NCI-H128 (cell line): ENCODE measurements around the gene TACO1.

Source experiments
- DNase-seq: peaks from one replicate; lab custom pipeline; 2025; ENCODE audit not compliant: unreplicated experiment; lab: John Stamatoyannopoulos, UW

The TACO1 gene

GRCh38 chr17:63635787-63636186 lies 35.1 kb downstream of the TACO1 start:
- no peak for DNase-seq

- no peak for DNase-seq
Observed at GRCh38 chr17:63639125-63639524, 38.4 kb downstream of the TACO1 start.

DNA sequence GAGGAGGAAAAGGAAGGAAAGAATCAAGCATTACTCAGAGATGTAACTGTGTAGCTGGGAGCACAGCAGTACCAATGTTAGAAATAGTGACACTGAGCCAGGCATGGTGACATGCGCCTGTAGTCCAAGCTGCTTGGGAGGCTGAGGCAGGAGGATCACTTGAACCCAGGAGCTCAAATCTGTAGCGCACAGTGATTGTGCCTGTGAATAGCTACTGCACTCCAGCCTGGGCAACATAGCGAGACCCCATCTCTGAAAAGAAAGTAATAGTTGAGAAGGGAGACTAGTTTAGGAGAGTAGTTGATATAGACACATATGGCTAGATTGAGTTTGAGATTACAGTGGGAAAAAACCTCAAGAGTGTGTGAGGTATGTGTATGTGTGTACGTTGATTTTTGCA lies 39.3 kb downstream of the TACO1 start:
- no peak for DNase-seq

DNA sequence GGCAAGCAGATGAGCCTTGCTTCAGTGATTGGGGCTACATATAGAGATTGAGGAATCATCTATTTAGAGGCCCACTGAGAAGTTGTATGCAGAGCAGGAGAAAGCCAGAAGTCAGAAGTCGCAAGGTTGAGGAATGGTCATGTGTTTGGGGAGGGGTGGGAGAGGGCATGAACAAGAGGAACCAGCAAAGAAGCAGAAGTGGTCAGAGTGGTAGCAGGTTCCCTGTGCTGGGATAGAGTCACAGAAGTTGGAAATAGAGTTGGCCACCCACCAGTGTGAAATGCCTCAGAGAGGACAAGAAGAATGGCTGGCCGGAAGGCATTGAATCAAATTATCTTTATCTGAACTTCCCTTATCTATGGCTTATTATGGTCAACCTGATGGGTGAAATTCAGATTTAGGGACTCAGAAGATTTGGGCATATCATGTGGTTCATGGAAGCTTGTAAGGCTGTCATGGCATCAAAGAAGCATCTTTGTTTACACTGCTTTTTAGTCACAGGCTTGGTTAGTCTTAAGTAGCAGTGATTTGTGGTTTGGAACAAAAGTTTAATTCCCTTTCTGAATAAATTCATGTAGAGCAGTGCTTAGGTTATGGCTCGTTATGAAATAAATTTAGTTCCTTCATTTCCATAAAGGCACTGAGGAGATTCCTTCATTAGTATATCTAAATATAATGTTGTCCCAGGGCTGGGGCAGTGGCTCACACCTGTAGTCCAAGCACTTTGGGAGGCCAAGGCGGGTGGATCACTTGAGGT lies 41.2 kb downstream of the TACO1 start:
- no peak for DNase-seq

DNA sequence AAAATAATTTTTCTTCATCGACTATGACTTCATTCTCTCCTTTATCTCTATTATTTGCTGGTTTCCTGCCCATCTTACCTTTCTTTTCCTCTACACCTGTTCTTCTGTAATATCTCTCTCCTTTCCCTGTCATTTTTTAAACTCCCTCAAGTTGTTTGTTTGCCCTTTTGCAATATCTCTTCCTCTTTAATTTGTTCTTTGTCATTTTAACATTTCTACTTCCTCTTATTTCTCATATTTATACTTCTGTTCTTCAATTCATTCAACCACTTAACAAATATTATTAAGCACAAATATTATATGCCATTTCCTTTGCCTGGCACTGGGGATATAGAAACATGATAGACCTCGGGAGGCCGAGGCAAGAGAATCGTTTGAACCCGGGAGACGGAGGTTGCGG lies 44.2 kb downstream of the TACO1 start:
- no peak for DNase-seq

DNA sequence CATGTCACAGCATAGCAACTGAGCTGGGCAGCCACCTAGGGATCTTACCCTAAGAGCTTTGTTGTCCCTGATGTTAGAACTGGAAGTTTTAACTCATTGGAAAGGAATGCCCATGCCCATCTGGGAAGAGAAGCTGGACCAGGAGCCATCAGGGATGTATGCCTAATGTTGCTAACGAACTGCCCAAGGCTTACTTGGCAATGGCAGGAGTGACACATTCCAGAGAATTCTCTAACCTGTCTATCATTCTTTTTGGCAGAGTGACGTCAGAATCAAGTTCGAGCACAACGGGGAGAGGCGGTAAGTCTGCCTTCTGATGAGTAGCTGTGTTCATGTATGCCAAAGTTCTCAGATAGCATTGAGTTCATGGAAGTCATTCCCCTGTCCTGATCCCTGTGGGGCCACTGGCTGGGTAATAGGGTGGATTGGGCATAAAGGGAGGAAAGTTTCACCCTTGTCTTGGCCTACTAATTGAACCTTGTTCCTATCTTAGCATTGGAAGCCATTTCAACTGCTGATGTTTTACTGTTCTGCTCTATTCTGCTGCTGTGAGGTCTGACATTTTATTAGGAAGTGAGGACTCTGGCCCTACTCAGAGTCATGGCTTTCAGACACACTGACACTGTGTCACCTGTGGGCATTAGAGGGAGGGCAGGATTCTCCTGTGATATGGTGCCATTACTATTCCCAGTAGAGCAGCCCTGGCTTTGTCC lies 45.2 kb downstream of the TACO1 start:
- DNase-seq = no peak

- DNase-seq = no peak
Observed at GRCh38 chr17:63646488-63646806, 45.8 kb downstream of the TACO1 start.

DNA sequence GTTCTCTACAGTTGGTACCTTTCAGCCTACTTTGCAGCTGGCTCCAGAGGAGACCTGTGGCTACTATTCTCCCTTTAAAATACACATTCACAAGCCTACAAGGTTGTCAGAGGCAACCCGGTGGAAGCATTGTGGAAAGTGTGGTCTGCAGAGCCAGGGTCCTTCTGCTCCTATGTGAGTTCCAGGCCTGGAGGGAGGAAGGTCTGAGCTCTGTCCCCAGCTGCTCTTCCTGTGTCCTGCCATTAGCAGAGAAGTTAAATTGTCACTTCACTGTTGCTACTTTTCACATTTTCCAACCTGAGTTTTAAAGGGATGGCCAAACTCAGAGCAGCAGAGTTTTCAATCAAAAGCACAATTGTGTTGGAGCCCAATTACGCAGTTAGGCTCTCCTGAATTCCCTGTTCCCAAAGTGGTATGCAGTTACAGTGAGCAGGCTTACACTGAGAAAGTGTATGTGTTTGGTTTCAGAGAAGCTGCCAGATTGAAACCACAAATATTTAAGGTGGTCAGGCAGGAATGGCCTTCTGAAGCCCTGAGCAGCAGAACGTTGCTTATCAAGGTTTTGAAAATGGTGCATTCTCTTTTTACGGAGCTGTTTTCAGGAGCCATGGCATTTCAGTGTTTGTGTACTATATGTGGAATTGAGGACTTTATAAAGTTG lies 46.5 kb downstream of the TACO1 start:
- DNase-seq = no peak

- no peak for DNase-seq
Observed at GRCh38 chr17:63647936-63648335, 47.2 kb downstream of the TACO1 start.

- DNase-seq = no peak
Observed at GRCh38 chr17:63649813-63650212, 49.1 kb downstream of the TACO1 start.

DNA sequence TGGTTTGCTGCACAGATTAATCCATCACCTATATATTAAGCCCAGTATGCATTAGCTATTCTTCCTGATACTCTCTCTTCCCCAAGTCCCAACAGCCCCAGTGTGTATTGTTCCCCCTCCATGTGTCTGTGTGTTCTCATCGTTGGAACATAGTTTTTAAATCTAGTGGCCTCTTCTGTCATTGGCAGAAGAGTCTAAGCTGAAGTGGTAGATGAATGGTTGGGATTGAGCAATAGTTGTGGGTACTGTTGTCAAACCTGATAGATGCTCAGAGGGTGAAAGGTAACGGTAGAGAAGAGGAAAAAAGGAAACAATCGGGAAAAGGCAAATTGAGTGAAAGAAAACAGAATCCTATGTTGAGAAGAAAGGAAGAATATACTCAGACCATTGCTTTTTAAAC lies 51.4 kb downstream of the TACO1 start:
- DNase-seq = no peak

- no peak for DNase-seq
Observed at GRCh38 chr17:63653050-63653449, 52.4 kb downstream of the TACO1 start.

DNA sequence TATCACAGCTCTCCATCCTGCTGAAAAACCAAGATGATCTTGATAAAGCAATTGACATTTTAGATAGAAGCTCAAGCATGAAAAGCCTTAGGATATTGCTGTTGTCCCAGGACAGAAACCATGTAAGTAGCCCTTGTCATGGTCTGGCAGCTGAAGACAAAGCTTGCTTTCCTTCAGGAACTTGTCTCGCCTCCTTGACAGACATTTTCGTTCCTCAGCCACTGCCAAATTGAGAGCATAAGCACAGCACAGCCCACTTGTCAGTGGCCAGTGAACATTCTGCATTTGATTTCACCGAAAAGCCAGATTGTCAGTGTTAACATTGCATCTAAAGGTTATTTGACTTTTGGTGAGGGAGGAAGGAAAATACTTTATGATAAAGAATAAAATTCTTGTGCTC lies 57.1 kb downstream of the TACO1 start:
- DNase-seq = no peak
